Medulla oblongata (tissue), 1 donor: Measurements from ENCODE around the gene MYBPC3.

ENCODE experiments used
- DNase-seq: peaks from one replicate; pipeline ENCODE4 v3.0.0-alpha.2; 2015; ENCODE audit errors: extremely low spot score

The MYBPC3 gene

GRCh38 chr11:47384498-47384897 is 32.0 kb upstream of the MYBPC3 start:
- no peak for DNase-seq

- no peak for DNase-seq
Measured at GRCh38 chr11:47383071-47383470, 30.6 kb upstream of the MYBPC3 start.

GRCh38 chr11:47380078-47380477 is 27.6 kb upstream of the MYBPC3 start:
- DNase-seq = no peak

GRCh38 chr11:47379317-47379716 is 26.8 kb upstream of the MYBPC3 start:
- DNase-seq = no peak

GRCh38 chr11:47378836-47379170 is 26.3 kb upstream of the MYBPC3 start:
- DNase-seq = no peak

- DNase-seq = peak; percentile 70
Measured at GRCh38 chr11:47378010-47378835, 25.7 kb upstream of the MYBPC3 start, which contains the start of gene SPI1. TSS of gene SPI1 (minus strand) at chr11:47378547. CDS start at chr11:47378353, 194 bp downstream.

- DNase-seq = no peak
Measured at GRCh38 chr11:47377571-47378009, 25.1 kb upstream of the MYBPC3 start.

GRCh38 chr11:47376525-47377371 is 24.2 kb upstream of the MYBPC3 start:
- no peak for DNase-seq

GRCh38 chr11:47376107-47376524 is 23.6 kb upstream of the MYBPC3 start:
- no peak for DNase-seq

GRCh38 chr11:47375546-47376085 is 23.1 kb upstream of the MYBPC3 start:
- DNase-seq = no peak

GRCh38 chr11:47375020-47375419 is 22.5 kb upstream of the MYBPC3 start:
- DNase-seq = no peak

- no peak for DNase-seq
Measured at GRCh38 chr11:47374720-47375019, 22.2 kb upstream of the MYBPC3 start.

GRCh38 chr11:47373876-47374719 is 21.6 kb upstream of the MYBPC3 start:
- DNase-seq = peak; percentile 77

GRCh38 chr11:47372422-47372821 is 19.9 kb upstream of the MYBPC3 start:
- no peak for DNase-seq

- DNase-seq = no peak
Measured at GRCh38 chr11:47369676-47370075, 17.2 kb upstream of the MYBPC3 start.

GRCh38 chr11:47366020-47366490 is 13.6 kb upstream of the MYBPC3 start:
- no peak for DNase-seq

- DNase-seq = no peak
Measured at GRCh38 chr11:47361419-47361818, 8.9 kb upstream of the MYBPC3 start.

- no peak for DNase-seq
Measured at GRCh38 chr11:47360341-47360740, 7.8 kb upstream of the MYBPC3 start.

- DNase-seq = no peak
Measured at GRCh38 chr11:47359586-47359985, 7.1 kb upstream of the MYBPC3 start.

GRCh38 chr11:47359162-47359561 is 6.7 kb upstream of the MYBPC3 start:
- DNase-seq = no peak

GRCh38 chr11:47358731-47359051 is 6.2 kb upstream of the MYBPC3 start:
- DNase-seq = no peak
